Measurements from ENCODE around the gene PCCA. TPM values are rescaled to one million over a fixed set of nuclear protein-coding genes. Genes with fewer than 3 reads are reported as not detected.

PCCA gene
- total RNA-seq, 1 experiment from 2014 or later, result 39.9 TPM

DNA sequence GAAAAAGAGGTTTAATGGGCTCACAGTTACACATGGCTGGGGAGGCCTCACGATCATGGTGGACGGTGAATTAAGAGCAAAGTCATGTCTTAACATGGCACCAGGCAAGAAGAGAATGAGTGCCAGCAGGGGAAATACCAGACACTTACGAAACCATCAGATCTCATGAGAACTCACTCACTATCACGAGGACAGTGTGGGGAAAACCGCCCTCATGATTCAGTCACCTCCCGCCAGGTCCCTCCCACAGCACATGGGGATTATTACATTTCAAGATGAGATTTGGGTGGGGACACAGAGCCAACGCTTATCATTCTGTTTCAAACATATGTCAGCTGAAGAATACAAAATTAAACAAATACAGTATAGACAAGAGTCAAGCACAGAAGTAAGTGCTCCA is 165.1 kb downstream of the PCCA start:
- Mint-ChIP-seq H3K4me3 (ENCODE audit: unreplicated experiment) (no peak overlapping the region), H3K9me3 (ENCODE audit: unreplicated experiment) (no peaks in the 10 kb centered on the region), H3K27me3 (ENCODE audit: insufficient read depth, unreplicated experiment) (no peaks in the 10 kb centered on the region), H3K27ac (ENCODE audit: unreplicated experiment) (no peak overlapping the region), H3K36me3 (ENCODE audit: insufficient read depth, unreplicated experiment) (no peaks in the 10 kb centered on the region), H3K4me1 (ENCODE audit: low read depth, unreplicated experiment) (peaks cover 7% of the 10 kb centered on the region)
- intact Hi-C loops (cut with micrococcal nuclease; ENCODE audit: unreplicated experiment), result no loop called here
- ChIA-PET CTCF (no interaction called here), POLR2A (no interaction called here)
- no peak overlapping the region for H3K4me3 ChIP-seq (ENCODE audit: low read depth, low read length)
- no peaks in the 10 kb centered on the region for H3K4me1 ChIP-seq
- H3K27me3 ChIP-seq (replicated peaks; ENCODE audit: control insufficient read depth, insufficient read depth, low read length), result no peaks in the 10 kb centered on the region
- TF ChIP-seq, protein P1, sequence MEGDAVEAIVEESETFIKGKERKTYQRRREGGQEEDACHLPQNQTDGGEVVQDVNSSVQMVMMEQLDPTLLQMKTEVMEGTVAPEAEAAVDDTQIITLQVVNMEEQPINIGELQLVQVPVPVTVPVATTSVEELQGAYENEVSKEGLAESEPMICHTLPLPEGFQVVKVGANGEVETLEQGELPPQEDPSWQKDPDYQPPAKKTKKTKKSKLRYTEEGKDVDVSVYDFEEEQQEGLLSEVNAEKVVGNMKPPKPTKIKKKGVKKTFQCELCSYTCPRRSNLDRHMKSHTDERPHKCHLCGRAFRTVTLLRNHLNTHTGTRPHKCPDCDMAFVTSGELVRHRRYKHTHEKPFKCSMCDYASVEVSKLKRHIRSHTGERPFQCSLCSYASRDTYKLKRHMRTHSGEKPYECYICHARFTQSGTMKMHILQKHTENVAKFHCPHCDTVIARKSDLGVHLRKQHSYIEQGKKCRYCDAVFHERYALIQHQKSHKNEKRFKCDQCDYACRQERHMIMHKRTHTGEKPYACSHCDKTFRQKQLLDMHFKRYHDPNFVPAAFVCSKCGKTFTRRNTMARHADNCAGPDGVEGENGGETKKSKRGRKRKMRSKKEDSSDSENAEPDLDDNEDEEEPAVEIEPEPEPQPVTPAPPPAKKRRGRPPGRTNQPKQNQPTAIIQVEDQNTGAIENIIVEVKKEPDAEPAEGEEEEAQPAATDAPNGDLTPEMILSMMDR (IDR thresholded peaks at IDR 0.05; ENCODE audit: insufficient read depth in 1 of 2, low read depth in 1 of 2, low read length in 1 of 2, severe bottlenecking in 1 of 2, unreplicated experiment in 1 of 2), result no peak
- H3K9me3 ChIP-seq, result no peaks in the 10 kb centered on the region
- BruUV-seq (replicated peaks), result no TSS peak
- no peak for DNase-seq
- H3K36me3 ChIP-seq (ENCODE audit: control insufficient read depth, insufficient read depth, low read length), result no peaks in the 10 kb centered on the region

DNA sequence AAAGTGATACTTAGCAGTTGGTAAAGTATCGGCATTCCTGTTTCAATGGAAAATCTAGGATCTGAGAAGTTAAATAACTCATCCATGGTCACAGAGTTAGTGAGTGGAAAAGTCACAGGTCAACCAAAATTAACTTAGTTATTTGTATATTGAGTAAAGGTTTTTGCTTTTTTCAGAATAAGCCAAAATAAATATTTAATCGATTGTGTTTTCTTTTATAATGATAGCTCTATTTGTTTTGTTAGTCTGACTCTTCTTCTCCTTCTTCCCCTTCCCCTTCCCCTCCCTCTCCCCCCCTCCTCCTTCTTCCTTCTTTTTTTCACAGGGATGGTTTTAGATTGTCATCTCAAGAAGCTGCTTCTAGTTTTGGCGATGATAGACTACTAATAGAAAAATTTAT is 173.5 kb downstream of the PCCA start:
- Mint-ChIP-seq H3K27me3 (ENCODE audit: insufficient read depth, unreplicated experiment) (no peaks in the 10 kb centered on the region), H3K36me3 (ENCODE audit: insufficient read depth, unreplicated experiment) (no peaks in the 10 kb centered on the region), H3K4me1 (ENCODE audit: low read depth, unreplicated experiment) (no peaks in the 10 kb centered on the region), H3K4me3 (ENCODE audit: unreplicated experiment) (no peak overlapping the region), H3K9me3 (ENCODE audit: unreplicated experiment) (no peaks in the 10 kb centered on the region), H3K27ac (ENCODE audit: unreplicated experiment) (no peak overlapping the region)
- POLR2A ChIA-PET, result no interaction called here
- intact Hi-C loops (cut with micrococcal nuclease; ENCODE audit: unreplicated experiment), result no loop called here
- DNase-seq, result no peak
- Histone ChIP-seq H3K4me3 (ENCODE audit: low read depth, low read length) (no peak overlapping the region), H3K9me3 (no peaks in the 10 kb centered on the region), H3K27me3 (replicated peaks; ENCODE audit: control insufficient read depth, insufficient read depth, low read length) (no peaks in the 10 kb centered on the region), H3K36me3 (ENCODE audit: control insufficient read depth, insufficient read depth, low read length) (no peaks in the 10 kb centered on the region), H3K4me1 (no peaks in the 10 kb centered on the region)
- no TSS peak for BruUV-seq (replicated peaks)
- CTCF ChIA-PET, result no interaction called here
- TF ChIP-seq, protein P1 (IDR thresholded peaks at IDR 0.05; ENCODE audit: insufficient read depth in 1 of 2, low read depth in 1 of 2, low read length in 1 of 2, severe bottlenecking in 1 of 2, unreplicated experiment in 1 of 2), result no peak

DNA sequence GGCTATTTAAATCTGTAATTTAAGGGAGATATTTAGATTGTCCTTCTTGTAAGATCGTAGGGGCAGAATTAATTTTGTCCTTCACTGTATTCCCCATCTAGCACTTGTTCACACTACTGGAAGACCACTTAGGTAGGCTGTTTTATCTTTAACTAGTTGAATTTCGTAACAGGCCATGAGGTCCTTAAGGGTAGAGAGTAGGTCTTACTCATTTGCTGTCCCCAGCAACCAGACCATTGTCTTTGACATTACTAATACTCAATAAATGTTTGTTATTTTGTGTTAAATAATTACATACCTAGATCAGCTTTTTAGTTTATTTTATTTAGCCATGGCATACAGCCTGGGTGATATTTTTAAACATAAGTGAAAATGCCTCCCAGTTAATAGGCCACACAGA is 177.1 kb downstream of the PCCA start:
- no peaks in the 10 kb centered on the region for H3K9me3 ChIP-seq
- BruUV-seq (replicated peaks), result no TSS peak
- ChIA-PET CTCF (no interaction called here), POLR2A (no interaction called here)
- Mint-ChIP-seq H3K27ac (ENCODE audit: unreplicated experiment) (no peak overlapping the region), H3K36me3 (ENCODE audit: insufficient read depth, unreplicated experiment) (no peaks in the 10 kb centered on the region), H3K27me3 (ENCODE audit: insufficient read depth, unreplicated experiment) (no peaks in the 10 kb centered on the region), H3K4me3 (ENCODE audit: unreplicated experiment) (no peak overlapping the region), H3K4me1 (ENCODE audit: low read depth, unreplicated experiment) (no peaks in the 10 kb centered on the region), H3K9me3 (ENCODE audit: unreplicated experiment) (no peaks in the 10 kb centered on the region)
- H3K4me1 ChIP-seq, result no peaks in the 10 kb centered on the region
- TF ChIP-seq, protein P1 (IDR thresholded peaks at IDR 0.05; ENCODE audit: insufficient read depth in 1 of 2, low read depth in 1 of 2, low read length in 1 of 2, severe bottlenecking in 1 of 2, unreplicated experiment in 1 of 2), result no peak
- DNase-seq, result no peak
- no peaks in the 10 kb centered on the region for H3K36me3 ChIP-seq (ENCODE audit: control insufficient read depth, insufficient read depth, low read length)
- intact Hi-C loops (cut with micrococcal nuclease; ENCODE audit: unreplicated experiment), result no loop called here
- H3K4me3 ChIP-seq (ENCODE audit: low read depth, low read length), result no peak overlapping the region
- H3K27me3 ChIP-seq (replicated peaks; ENCODE audit: control insufficient read depth, insufficient read depth, low read length), result no peaks in the 10 kb centered on the region
